ENCODE measurements around the gene FHIT.
"Not testable (repeated sequence)": the region's sequence is repeated elsewhere in the genome, so short reads cannot be mapped to it uniquely, and the experiment has no call there.

The FHIT gene

DNA sequence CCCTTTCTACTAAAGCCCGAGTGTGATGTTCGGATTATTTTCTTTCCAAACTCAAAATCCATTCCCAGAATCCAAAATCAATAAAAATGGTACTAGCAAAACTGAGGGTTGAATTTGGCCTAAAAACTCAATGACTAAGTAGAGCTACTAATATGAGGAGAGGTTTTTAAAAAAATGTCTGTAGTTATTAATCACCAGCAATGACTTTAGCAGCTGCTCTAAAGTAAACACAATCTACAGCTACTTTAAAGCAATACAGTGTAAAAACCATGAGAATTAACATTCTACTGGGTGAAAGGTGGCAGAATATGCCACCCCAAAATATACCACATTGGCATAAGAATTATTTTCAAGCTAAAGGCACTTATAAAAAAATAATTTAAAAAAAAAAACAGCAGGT is 23.5 kb downstream of the FHIT start:
- DNase-seq (ENCODE audit: low read depth in 1 of 2, low spot score in 1 of 2), result no peak

DNA sequence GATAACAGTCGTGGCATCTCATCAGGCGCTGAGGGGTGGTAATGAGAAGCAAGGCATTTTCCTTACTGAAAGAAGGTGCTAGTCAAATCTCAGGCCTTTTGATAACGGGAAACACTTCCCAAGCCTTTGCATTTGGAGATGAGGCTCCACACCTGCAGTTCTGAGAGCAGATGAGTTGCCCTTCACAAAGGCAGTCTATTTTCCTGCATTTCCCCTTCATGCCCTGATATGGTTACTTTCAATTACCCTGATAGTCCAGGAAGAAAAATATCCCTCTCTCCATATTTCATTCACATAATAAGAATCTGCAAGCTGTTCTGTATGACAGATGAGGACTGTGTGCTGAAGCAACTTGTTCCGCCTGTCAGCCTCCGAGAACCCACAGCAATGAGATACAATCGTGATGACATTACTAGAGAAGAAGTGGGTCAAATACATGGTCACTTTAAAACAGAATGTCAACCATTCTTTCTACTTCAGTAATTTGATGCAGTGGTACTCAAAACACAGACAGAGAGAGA is 25.0 kb downstream of the FHIT start:
- DNase-seq (ENCODE audit: low read depth in 1 of 2, low spot score in 1 of 2), result no peak

- DNase-seq (ENCODE audit: low read depth in 1 of 2, low spot score in 1 of 2), result no peak
These were observed 26.4 kb downstream of the FHIT start for GRCh38 chr3:61224823-61225222.

- DNase-seq (ENCODE audit: low read depth in 1 of 2, low spot score in 1 of 2), result no peak
These were observed 27.8 kb downstream of the FHIT start for GRCh38 chr3:61223451-61223850.

DNA sequence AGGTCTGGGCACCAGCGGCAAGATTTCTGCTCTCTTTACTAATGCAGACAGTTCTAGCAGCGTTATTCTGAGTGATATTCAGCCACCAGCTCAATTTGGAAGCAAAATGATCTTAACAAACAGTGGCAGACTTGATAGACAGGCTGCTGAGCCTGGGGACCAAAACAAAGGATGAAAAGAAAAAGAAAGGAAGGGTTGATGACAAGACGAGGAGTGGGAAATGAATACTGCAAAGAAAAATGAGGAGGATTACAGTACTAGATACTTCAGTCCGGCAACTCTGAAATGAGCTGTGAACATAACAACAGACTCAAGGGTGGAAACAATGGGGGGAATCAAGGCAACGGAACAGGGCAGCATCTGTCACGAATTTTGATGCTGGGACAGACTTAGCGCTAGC is 28.8 kb downstream of the FHIT start:
- DNase-seq (ENCODE audit: low read depth in 1 of 2, low spot score in 1 of 2), result no peak

DNA sequence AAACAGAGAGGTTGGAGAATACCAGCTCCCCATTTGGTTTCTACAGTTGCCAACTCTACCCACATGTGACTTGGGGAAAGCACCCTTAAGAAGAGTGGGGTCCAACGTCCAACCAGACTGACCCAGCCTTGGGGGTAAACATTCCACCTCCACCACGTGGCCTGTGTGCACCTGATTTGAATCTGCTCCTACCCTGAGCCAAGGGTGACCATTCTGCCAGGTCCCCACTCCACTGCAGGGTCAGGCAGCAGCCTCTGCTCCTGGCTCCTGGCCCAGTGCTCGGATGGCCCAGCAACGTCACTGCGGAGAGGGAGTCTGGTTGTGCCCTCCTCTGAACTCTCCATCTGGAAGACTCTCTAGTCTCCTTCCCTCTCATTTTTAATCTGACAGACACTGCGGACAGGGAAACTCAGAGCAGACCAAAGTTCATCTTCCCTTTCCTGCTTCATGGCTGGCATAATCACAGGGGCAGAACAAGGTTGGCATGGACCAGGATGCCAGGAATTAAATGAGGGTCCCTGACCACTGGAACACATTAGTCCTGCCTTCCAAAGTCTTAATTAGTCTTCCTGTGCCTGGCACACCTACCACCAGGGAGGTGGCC is 29.4 kb downstream of the FHIT start:
- DNase-seq (ENCODE audit: low read depth in 1 of 2, low spot score in 1 of 2), result no peak

DNA sequence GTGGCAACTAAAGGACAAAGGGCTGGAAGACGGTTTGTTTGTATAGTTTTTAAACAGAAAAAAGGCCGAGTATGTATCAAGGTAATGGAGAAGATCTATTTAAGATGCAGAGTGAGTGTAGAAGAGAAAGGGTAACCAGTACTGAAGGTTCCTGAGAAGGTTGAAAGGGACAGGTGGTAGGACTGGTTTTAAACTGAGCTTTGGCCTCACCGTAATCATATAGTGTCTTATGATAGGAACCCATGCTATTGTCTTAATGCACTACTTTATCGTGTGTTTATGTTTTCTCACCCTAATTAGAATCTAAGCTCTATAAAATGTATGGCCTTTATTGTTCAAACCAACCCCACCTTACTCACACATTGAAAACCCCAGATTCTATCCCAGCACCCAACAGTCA is 32.7 kb downstream of the FHIT start:
- no peak for DNase-seq (ENCODE audit: low read depth in 1 of 2, low spot score in 1 of 2)

GRCh38 chr3:61216171-61216570 is 35.1 kb downstream of the FHIT start:
- not testable (repeated sequence) for DNase-seq (ENCODE audit: low read depth in 1 of 2, low spot score in 1 of 2)

DNA sequence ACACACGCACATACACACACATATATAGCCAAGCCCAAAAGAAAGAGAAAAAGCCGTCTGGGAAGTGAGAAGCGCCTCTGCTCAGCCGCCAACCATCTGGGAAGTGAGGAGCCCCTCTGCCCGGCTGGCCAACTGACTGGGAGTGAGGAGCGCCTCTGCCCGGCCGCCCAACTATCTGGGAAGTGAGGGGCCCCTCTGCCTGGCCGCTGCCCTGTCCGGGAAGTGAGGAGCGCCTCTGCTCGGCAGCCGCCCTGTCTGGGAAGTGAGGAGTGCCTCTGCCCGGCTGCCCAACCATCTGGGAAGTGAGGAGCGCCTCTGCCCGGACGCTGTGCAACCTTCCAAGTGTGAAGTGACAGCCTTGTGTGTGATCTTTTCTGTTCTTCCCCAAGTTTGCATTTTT is 49.2 kb downstream of the FHIT start:
- DNase-seq (ENCODE audit: low read depth in 1 of 2, low spot score in 1 of 2), result no peak

DNA sequence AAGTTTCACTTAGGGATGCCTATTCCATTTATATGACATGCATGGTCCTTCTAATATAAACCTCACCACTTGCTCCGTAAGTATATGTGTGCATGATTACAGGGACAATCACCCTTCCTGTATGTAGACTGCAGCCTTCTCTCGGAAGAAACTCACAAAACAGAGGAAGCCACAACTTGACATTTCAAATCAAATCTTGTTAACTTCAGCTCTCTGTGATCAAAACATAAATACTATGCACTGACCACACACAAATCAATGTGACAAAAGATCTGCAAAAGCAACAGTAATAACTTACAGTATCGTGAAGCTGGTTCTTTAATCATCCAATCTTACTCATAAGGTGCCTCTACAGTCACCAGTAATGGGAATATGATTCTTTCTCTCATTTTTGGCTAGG is 50.2 kb downstream of the FHIT start:
- no peak for DNase-seq (ENCODE audit: low read depth in 1 of 2, low spot score in 1 of 2)

DNA sequence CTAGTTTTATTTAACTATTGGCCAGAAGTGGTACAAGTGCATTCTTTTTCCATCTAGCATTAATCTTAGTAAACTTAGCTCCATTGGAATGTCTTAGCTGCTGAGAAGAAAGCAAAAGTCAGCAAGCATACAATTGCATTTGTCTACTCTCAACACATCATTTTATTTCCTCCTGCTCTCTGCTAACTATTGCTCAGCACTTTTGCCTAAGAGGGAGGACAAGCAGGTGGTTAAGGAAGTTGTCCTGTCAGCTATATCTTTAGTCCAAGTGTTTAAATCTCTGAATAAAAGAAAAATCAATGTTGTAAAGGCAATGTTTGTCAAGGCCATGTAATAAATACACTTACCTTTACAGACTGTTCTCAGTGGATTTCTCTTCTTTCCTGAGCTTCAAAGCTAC is 51.0 kb downstream of the FHIT start:
- no peak for DNase-seq (ENCODE audit: low read depth in 1 of 2, low spot score in 1 of 2)

DNA sequence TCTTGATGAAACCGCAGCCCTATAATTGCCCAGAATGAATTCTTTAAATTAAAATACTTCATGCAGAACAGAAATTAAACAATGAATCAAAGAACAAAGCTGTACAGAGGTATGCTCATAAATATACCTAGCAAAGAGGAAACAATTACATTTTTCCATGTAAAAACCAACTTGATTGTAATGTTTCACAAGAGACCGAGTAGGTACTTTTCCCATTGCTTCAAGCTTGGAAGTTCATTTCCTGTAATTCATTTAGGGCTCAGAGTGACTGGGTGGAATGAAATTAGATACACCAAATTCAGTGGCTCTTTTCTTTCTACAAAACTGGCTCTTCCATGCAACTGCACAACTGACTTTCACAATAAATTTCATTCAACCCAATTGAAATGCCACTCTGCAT is 51.4 kb downstream of the FHIT start:
- DNase-seq (ENCODE audit: low read depth in 1 of 2, low spot score in 1 of 2), result no peak

DNA sequence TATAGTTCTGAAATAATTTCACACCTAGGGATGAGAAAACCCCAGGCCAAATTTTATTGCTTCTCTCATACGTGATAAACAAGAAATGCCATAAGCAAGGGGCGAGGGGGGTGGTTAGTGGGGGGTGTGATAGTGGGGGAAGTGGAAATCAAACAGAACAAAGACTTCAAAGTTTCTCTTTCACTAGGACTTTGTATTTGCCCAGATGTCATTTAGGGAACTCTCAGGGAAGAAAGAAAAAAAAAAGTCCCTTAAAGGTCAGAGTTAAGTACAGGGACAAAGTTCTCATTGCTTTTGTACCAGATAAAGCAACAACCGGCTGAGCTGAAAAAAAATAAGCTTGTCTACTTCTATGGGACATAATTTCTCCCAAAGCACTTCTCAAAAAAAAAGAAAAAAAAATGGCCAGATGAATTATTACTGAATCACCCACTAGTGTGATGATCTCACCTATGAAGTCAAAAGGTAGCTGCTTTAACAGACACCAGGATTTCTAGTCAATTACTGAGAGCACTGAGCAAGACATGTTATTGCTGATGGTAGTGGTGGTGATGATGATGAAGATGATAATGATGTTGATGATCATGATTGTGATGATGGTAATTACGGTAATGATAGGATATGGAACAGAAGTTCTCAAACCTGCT is 56.2 kb downstream of the FHIT start:
- no peak for DNase-seq (ENCODE audit: low read depth in 1 of 2, low spot score in 1 of 2)

DNA sequence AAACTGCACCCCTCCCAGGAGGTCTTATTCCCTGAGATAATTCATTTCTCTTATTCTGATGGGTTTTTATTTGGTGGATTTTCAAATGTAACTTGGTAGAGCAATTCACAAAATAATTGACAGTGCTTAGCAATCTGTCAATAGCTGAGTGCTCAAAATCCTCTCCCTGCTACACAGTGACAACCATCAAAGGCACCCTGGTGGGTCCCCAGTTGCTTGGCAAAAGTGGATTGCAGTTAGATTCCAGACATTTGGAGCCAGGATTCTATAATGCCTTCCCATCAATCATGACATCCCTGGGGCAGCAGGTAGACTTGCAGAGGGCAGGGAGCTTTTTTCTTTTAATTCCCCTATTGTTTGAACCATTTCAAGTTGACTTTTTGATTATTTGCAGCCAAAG is 59.0 kb downstream of the FHIT start:
- no peak for DNase-seq (ENCODE audit: low read depth in 1 of 2, low spot score in 1 of 2)

- not testable (repeated sequence) for DNase-seq (ENCODE audit: low read depth in 1 of 2, low spot score in 1 of 2)
These were observed 61.0 kb downstream of the FHIT start for GRCh38 chr3:61190205-61190604.

DNA sequence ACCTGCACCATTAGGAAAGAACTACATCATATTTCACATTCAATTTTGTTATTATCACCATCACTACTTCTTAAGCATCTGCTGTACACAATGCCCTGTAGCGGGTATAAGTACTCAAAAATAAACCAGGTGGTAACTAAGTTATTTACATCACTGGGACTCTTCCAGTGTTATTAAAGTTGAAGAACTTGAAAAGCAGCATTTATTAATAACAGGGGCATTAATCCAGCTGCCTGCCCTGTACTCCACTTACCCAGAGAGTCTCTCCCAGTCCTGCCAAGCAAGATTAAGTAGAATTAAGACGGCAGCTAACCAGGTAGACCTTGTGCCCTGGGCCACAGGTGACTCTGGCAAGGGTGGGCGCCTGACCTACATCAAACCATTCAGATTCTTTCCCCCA is 65.2 kb downstream of the FHIT start:
- DNase-seq (ENCODE audit: low read depth in 1 of 2, low spot score in 1 of 2), result no peak

DNA sequence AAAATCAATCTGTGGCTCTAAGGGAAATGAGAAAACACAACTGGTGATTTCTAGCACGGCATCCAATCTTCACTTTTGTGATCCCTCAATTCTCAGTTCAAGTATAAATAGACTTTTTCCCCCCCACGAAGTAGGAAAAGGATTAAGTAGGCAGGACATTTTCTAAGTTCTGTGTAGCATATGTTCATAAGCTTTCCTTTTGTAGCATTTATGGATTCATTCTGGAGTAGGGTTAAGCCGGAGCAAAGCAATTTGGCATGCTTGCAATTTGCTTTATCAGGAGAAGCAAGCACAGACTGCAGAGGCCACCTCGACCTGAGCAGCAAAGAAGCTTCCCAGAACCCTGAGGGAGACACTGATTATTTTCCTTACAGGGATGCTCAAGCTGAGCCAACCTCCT is 66.3 kb downstream of the FHIT start:
- DNase-seq (ENCODE audit: low read depth in 1 of 2, low spot score in 1 of 2), result no peak

DNA sequence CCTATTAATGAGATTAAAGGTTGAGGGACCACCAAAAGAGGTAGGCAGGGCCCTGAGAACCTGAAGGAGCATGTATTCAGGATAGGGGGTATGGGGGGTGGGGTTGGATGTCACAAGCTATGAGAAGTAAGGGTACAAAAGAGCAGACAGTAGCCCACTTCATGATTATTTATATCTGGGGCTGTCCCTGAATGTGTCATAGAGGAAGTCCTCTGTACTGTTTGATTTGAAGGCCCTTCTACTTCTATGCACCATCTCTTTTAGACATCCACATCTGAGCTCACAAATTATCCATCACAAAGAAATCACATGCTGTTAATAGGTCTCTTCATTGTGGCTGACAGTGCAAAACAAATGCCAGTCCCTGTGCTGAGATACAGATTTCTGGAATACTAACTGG is 68.6 kb downstream of the FHIT start:
- no peak for DNase-seq (ENCODE audit: low read depth in 1 of 2, low spot score in 1 of 2)

GRCh38 chr3:61181874-61182273 is 69.4 kb downstream of the FHIT start:
- no peak for DNase-seq (ENCODE audit: low read depth in 1 of 2, low spot score in 1 of 2)

- no peak for DNase-seq (ENCODE audit: low read depth in 1 of 2, low spot score in 1 of 2)
These were observed 71.0 kb downstream of the FHIT start for GRCh38 chr3:61180206-61180605.

GRCh38 chr3:61178167-61178566 is 73.1 kb downstream of the FHIT start:
- DNase-seq (ENCODE audit: low read depth in 1 of 2, low spot score in 1 of 2), result no peak

DNA sequence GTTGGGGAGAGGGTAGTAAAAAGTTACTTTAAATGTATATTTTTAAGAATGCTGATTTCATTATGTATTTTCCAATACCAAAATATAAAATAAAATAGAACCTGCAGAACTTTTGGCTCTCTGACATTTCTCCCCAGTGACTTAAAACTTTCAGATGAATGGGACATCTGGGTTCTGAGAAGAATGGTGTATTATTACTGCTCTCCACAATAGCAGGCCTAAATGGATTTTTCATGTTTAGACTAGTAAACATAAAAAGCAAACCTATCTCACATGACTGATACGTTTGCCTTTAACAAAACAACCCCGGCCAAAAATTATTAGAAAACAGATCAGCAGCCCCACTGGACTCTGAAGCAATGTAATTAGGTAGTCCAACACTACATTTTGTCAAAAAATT is 73.8 kb downstream of the FHIT start:
- DNase-seq (ENCODE audit: low read depth in 1 of 2, low spot score in 1 of 2), result no peak

DNA sequence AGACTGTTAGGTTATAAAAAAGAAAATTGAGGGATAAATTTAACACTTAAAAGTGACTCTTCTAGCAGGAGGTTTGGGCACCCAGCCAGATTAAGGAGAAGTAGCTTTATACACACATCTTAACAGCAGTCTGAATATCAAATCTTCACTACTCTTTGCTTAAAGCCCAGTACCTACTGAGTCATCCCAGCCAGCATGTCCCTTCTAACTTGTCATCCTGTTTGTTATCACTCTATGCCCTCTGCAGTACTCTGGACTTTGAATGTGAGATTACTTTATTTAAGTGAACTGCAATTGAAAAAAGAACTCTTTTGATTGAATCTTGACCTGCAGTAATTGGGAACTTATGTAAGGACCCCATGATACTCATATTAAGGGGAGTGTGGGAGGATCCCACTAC is 77.6 kb downstream of the FHIT start:
- no peak for DNase-seq (ENCODE audit: low read depth in 1 of 2, low spot score in 1 of 2)

Measured in activated T-helper 1 cell treated with anti-CD3 and anti-CD28 coated beads, Interleukin-2, amount 50 U/mL, for 16 hours (primary cell).